Measurements from ENCODE around the gene IRF4.
A peak's percentile ranks its signal among the peaks of the same experiment; 100 is the strongest.

Gene IRF4

DNA sequence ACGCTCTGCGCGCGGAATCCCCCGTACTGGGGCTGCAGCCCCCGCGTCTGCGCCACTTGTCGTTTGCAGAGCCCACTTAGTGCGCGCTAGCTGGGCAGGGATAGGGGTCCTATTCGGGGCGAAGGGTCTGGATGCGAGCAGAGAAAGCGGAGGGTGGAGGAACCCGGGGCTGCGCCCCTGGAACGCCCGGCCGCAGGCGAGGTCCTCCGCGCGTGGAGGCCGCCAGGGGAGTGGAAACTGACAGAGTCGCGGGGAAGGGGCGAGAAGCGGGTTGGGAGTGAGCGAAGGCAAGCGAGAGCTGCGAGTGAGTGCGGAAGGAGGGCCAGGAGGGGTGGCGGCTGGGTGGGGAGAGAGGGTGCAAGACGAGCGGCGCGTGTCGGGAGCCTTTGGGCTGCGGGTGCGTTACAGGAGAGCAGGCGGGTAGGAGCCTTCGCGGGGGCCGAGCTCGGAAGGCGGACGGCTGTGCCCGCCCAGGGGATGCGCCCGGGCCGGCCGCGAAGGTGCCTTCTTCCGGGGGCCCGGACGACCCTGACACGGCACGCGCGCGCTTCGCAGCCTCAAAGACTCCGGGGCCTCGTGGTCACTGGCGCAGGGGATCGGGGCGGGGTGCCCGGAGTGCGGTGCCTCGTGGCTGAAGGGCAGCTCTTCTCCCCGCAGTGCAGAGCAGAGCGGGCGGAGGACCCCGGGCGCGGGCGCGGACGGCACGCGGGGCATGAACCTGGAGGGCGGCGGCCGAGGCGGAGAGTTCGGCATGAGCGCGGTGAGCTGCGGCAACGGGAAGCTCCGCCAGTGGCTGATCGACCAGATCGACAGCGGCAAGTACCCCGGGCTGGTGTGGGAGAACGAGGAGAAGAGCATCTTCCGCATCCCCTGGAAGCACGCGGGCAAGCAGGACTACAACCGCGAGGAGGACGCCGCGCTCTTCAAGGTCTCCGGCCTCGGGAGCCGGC is 1.2 kb downstream of the IRF4 start:
- no peak for DNase-seq (ENCODE audit: low read depth, low spot score)
- H3K4me3 ChIP-seq (ENCODE audit: low read length) = no peak overlapping the region

DNA sequence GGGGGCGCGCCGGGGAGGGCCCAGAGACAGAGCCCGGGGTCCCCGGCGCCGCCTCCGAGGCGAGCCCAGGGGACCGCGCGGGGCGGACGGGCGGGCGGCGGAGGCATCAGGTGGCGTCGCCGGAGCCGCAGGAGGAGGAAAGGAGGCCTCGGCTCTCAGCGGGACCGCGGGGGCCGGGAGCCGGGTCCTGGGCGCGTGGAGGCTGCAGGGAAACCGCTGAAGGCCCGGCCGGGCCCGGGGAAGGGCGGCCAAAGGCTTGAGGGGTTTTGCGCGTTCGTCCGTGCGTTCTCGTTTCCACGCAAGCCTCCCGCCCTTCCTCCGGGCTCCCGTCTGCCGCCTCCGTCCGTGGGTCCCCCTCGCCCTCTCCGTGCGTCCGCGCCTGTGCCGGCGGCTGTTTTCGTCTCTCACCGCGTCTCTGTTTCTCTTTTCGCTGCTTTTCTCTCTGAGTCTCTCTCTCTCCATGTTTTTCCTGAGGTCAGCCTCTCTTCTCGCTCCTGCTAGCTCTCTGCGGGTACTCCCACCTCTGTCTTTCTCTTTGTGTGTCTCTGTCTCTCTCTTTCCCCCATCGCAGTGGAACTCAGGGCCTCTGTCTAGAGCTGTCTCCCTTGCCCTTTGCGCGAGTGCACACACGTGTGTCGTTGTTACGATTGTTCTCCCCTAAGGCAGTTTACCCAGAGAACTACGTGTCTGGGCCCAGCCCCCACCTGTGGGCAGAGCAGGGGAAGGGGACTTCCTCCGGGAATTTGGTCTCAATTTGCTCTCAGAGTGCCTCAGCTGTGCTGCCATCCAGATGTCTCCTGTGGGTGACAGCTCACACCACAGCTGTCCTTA is 2.1 kb downstream of the IRF4 start:
- no peak for DNase-seq (ENCODE audit: low read depth, low spot score)
- no peak overlapping the region for H3K4me3 ChIP-seq (ENCODE audit: low read length)

DNA sequence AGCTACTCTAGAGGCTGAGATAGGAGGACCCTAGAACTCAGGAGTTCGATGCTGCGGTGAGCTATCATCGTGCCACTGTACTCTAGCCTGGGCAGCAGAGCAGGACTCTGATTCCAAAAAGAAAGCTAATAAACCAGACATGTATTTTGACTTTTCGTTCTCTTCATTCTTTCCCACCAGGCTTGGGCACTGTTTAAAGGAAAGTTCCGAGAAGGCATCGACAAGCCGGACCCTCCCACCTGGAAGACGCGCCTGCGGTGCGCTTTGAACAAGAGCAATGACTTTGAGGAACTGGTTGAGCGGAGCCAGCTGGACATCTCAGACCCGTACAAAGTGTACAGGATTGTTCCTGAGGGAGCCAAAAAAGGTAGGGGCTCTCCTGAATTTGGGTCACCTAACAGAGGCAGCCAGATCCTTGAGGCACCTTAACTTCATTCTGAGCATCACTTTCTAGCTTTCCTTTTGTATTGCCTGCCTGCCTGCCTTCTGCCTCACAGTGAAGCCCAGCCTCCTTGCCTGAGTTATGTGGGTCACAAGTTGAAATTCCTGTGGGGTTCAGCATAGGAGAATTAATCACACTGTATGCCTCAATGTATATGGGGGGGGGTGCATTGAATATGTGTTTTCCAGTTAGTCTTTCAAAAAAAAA is 3.2 kb downstream of the IRF4 start:
- H3K4me3 ChIP-seq (ENCODE audit: low read length) = no peak overlapping the region
- DNase-seq (ENCODE audit: low read depth, low spot score) = no peak

DNA sequence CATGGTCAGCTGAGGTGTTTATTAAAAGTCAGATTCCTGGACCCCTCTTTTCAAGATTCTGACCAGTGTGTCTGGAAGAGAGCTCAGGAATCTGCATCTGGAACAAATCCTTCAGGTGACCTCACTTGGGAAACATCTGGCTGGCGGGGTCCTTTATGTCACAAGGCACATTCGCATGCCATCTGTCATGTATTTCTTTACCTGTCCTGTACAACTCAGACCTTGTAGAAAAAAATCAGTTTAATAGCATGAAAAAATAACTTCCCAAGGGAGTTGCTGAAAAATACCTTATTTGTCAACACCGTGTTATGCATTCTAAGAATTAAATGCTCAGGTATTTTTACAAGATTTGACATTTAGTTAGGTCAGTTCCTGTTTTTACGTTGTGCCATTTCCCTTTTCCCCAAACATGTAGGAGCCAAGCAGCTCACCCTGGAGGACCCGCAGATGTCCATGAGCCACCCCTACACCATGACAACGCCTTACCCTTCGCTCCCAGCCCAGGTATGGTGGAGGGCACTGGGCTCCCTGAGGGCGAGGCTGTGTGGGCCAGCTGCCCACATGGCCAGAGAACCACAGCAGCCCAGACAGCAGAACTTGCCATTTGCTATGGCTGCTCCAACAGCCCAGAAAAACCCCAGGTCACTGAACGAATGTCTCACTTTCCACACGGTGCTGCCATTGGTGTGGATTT is 4.0 kb downstream of the IRF4 start:
- H3K4me3 ChIP-seq (ENCODE audit: low read length) = no peak overlapping the region

DNA sequence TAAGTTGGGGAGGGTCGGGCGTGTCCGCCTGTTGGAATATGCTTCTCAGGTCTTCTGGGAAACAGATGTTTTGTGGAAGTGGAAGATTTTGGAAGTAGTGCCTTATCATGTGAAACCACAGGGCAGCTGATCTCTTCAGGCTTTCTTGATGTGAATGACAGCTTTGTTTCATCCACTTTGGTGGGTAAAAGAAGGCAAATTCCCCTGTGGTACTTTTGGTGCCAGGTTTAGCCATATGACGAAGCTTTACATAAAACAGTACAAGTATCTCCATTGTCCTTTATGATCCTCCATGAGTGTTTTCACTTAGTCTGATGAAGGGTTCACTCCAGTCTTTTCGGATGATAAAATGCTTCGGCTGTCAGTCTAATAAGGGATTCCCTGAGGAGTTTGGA is 4.6 kb downstream of the IRF4 start:
- H3K4me3 ChIP-seq (ENCODE audit: low read length) = no peak overlapping the region
- no peak for DNase-seq (ENCODE audit: low read depth, low spot score)

More for the DNA sequence above, 4.0 kb downstream of the IRF4 start:
- DNase-seq (ENCODE audit: low read depth, low spot score) = no peak

DNA sequence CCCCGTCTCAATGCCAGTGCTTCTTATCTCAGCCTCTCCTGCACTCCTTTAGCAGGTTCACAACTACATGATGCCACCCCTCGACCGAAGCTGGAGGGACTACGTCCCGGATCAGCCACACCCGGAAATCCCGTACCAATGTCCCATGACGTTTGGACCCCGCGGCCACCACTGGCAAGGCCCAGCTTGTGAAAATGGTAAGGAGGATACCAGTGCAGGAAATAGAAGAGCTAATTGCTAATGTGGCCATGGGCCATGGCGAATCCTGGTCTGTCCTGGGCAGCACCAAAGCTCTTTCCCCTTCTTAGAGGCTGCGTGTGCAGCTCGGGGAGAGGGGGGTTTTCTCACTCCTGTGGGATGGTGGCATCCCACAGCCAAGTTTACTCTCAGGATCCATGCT is 5.5 kb downstream of the IRF4 start:
- no peak for DNase-seq (ENCODE audit: low read depth, low spot score)
- no peak overlapping the region for H3K4me3 ChIP-seq (ENCODE audit: low read length)

DNA sequence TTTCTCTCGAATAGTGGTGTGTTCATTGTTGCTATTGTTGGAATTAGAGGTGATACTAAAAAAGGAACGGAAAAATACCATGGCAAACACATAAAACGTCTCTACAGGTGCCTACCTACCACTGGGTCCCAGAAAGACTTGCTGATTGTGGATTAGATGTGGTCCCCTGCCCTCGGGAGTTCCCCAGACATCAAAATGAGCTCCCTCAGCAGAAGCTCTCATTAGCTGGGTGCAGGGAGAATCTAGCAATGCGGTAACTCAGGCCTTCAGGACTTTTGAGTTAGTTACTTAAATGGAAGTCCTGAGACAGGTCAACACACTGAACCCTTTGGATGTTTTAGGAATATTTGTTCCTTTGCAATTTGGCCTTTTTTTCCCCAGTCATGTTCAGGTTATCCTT is 6.1 kb downstream of the IRF4 start:
- no peak for DNase-seq (ENCODE audit: low read depth, low spot score)
- H3K4me3 ChIP-seq (ENCODE audit: low read length) = no peak overlapping the region

DNA sequence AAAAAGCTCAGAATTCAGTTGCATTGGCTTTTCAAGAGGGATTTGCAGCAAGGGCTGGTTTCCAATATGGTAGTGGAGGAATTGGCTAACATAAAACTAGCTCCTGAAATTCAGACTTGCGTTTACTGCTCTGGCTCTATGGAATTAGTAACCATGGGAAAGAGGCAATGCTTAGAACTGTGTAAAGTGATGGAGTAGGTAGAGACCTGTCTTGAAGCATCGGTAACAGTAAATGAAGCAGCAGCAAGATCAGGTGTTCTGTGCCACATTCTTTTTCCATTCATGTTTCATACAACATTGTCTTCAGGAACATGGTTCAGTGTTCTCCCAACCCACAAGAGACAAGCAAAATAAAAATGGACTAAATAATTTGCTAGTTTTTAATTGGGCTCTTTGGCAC is 6.5 kb downstream of the IRF4 start:
- DNase-seq (ENCODE audit: low read depth, low spot score) = no peak

DNA sequence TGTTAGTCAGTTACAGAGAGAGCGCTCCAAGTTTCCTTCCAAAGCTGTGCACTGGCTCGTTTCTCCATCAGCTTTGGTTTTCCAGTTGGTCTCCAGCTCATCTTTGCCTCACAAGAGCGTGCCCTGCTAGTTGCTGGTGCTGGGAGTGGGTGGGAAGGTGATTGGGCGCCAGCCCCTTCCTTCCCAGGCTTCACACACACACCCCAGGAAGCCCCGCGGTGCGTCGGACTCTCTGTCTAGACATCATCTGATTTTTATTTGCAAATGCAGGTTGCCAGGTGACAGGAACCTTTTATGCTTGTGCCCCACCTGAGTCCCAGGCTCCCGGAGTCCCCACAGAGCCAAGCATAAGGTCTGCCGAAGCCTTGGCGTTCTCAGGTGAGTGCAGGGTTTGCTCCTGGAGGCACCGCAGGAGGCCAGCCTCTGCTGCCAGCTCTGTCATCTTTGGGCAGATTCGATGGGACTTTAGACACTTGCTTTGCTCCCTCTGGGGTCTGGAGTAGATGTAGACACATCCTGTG is 7.1 kb downstream of the IRF4 start:
- DNase-seq (ENCODE audit: low read depth, low spot score) = no peak
- no peak overlapping the region for H3K4me3 ChIP-seq (ENCODE audit: low read length)

More for the DNA sequence above, 6.5 kb downstream of the IRF4 start:
- no peak overlapping the region for H3K4me3 ChIP-seq (ENCODE audit: low read length)

DNA sequence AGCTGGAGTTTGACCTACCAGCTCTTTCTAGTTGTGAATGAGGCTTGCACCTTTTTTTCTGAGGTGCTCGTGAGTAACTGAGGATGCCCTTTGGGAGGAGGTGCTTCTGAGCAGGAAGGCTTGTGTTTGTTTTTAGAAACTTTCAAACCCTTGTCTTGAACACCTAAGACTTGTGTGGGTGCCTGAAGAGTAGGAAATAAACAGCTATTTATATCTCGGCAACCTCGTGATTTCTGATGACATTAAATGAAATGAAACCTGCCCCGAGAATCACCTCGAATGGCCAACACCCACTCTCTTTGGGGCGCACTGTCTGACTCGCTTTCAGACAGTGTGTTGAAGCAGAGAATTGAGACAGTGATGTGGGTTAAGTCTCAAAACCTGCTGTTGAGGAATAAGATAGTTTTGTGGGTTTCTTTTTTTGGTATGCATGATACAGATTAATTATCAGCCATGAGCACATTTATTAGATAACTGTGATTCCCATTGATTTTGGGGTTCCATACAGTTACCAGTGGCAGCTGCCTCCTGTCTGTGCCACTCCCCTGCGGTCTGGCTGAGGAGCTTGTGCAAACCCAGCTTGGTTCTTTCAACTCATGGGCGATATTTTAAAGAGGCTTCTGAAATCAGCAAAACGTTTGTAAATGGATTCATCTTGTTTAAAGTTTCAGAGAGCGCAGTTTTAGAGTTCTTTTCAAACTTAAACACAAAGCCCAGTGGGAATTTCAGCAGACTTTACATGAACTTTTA is 8.4 kb downstream of the IRF4 start:
- no peak for DNase-seq (ENCODE audit: low read depth, low spot score)
- no peak overlapping the region for H3K4me3 ChIP-seq (ENCODE audit: low read length)

DNA sequence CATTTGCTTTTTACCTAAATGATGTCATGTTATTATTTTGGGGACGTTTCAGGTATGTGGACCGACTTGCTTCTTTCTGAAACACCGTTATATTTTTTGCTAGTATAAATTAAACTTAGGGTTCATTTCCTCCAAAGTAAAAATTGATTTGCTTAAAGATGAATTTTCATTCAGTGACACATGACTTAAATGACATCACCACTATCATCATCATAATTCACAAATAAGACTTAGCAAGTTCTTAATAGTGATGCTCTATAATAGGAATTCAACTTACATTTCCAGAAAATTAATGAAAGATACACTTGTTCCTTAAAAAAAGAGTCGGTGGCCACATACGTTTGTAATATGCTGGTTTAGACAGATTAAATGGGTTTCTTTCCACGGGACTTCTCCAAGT is 9.3 kb downstream of the IRF4 start:
- no peak for DNase-seq (ENCODE audit: low read depth, low spot score)
- H3K4me3 ChIP-seq (ENCODE audit: low read length) = no peak overlapping the region

DNA sequence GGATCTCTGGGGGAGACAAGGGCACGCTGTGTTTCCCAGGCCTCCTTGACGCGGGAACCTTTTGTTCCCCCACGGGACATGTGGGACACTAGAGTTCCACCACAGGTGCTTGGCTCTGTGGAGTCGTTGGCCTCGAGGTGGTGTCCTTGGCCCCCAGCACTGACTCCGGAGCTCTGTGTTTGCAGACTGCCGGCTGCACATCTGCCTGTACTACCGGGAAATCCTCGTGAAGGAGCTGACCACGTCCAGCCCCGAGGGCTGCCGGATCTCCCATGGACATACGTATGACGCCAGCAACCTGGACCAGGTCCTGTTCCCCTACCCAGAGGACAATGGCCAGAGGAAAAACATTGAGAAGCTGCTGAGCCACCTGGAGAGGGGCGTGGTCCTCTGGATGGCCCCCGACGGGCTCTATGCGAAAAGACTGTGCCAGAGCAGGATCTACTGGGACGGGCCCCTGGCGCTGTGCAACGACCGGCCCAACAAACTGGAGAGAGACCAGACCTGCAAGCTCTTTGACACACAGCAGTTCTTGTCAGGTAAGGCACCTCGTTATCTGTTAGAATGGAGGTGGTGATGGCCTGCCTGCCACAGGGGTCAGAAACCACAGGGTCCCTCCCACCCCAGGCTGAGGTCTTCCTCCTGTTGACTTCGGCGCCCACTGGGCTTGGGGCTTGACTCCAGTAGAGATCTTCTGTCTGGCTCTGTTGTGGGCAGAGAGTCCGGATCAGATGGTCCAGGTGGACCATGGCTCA is 9.9 kb downstream of the IRF4 start:
- no peak overlapping the region for H3K4me3 ChIP-seq (ENCODE audit: low read length)
- no peak for DNase-seq (ENCODE audit: low read depth, low spot score)

DNA sequence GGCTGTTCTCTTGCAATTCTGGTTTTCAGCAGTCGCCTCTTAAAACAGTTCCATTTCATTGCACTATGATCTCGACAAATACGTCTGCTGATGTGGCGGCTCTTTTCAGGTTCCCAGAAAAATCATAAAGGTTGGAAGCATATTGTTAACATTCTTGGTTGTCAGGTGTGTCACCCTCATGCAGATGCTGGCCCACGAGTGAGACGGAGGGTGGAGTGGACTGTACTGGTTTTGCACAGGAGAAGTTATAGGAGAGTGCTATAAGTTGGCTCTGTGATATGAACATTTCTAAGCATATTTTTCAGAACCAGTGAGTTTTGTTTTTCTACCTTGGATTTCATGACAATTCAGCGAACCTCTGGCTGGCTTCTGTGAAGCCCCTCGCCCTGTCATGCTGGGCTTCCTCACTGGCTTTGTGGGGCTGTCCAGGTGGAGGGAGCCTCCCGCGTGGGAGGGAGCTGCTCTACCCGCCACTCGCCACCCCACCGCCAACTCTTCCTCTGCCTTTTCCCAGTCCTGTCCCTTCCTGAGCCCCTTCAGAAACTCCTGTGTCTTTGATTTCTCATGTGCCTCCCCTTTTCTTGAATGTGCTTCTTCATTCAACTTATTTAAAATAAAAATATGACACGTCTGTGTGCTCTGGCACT is 10.6 kb downstream of the IRF4 start:
- H3K4me3 ChIP-seq (ENCODE audit: low read length) = no peak overlapping the region
- no peak for DNase-seq (ENCODE audit: low read depth, low spot score)

DNA sequence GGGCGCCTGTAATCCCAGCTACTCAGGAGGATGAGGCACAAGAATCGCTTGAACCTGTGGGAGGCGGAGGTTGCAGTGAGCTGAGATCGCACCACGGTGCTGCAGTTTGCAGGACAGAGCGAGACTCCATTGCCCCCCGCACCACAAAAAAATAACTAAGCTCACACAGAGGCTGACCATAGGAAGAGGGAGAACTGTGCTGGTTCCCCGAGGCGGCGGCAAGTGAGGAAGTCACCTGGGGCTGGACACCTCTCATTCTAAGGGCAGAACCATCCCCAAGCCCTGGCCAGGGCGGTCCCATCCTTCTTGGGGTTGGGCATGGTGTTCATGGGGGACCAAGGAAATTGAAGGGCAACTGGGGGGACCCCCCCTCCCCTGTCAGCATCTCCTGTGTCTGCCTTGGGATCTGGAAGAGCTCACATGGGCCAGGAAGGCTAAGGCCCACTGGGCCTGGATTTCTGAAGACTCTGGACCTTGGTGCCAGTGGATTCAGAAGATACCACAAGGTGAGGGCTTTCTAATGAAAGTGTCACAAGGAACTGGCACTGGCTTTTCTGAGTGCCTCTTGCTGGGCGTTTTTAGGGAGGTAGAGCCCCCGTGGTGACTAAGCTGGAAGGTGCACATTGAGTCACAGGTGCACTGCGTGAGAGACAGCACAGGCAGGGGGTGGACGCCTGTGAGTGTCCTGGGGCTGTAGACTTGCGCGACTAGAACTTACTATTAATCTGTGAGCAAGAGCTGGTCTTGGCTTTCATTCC is 11.5 kb downstream of the IRF4 start:
- no peak for DNase-seq (ENCODE audit: low read depth, low spot score)
- no peak overlapping the region for H3K4me3 ChIP-seq (ENCODE audit: low read length)

DNA sequence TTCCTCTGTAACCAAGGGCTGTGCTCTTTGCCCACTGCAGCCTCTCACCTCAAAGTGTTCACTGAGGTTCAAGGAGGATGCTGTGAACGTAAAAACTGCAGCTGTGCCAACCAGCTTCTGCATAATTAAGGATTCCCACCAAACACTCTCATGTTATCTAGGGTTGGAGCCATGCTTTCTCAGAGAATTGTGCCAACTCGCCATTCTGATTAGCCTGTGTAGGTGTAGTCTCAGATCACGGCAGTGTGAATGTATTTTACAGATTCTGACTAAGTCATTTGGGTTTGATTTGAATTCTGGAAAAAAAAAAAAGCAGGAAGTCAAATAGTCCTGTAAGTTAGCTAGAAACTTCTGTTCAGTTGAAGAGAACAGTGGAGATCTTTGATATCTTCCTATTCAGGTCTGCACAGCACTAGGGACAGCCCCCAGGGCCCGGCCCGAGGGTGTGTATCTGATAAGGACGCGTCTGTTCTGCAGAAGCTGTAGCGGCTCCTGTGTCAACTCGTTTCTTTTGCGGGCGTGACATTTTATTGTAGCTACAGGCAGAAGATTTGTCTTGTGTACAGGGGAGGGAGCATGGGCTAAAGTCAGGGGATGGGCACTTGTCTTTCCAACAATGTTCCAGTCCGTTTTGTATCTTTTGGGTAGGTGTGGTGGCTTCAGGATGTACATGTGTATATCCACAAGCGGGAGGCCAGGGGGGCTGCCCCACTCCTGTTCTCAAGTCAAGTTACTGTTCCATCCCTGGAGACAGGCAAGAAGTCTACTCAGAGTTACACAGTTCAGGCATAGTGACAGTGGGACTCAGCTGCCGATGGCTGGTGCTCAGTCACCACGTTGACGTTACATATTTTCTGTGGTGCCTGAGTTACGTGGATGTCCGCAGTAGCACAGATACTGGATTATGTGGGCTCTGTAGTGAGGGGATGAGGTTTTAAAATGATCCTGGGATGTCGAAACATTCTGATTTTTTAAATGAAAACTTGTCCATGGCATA is 12.4 kb downstream of the IRF4 start:
- no peak overlapping the region for H3K4me3 ChIP-seq (ENCODE audit: low read length)

More for the DNA sequence above, 12.4 kb downstream of the IRF4 start:
- peak; percentile 12 for DNase-seq (ENCODE audit: low read depth, low spot score)
